PC-9 (cell line): ENCODE results near the gene MCUB.

Experiments used
- CTCF ChIP-seq: fragments of 200-600 bp; sonication (generic); conservative IDR thresholded peaks from 2 replicates; pipeline ENCODE4 v1.6.1; 2017; ENCODE audit warnings: mixed run types, antibody characterized with exemption, mild to moderate bottlenecking, moderate library complexity
- EZH2 ChIP-seq: fragments of 200-600 bp; sonication (generic); IDR thresholded peaks from 2 replicates; pipeline ENCODE4 v1.8.0; 2017; ENCODE audit warnings: antibody characterized with exemption, low read depth

GRCh38 chr4:109701566-109702410 lies 141.7 kb downstream of the MCUB start:
- TF ChIP-seq CTCF (no peak), EZH2 (no peak)
